ENCODE data around the gene MOV10.

Gene MOV10

GRCh38 chr1:112743174-112744008, 68.9 kb downstream of the MOV10 start:
- DNase-seq, result no peak

DNA sequence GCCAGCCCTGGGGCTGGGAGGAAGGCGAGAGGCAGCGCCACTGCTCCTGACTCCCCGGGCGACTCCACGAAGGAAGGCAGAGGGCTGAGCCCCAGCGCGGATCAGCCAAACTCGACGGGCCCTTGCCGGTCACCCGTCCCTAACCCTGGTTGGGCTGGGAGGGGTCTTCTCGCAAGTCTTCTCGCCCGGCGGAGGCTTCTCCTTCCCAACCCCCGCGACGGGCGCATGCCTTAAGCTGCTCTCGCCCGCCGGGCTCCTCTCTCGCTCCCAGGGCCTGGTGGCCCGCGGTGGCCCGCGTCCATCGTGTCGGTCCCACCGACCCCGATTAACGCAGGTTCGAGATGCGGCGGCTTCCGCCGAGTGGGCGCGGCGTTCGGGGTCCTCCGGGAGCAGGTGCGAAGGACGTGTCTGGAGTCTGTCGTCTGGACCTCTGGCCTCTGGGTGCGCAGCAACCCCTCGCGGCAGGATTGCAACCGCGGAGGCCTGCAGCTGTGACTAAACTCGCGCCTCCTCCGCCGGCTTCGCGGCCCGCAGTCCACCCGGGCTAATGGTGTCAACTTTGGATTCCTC, 69.6 kb downstream of the MOV10 start:
- no peak for DNase-seq

DNA sequence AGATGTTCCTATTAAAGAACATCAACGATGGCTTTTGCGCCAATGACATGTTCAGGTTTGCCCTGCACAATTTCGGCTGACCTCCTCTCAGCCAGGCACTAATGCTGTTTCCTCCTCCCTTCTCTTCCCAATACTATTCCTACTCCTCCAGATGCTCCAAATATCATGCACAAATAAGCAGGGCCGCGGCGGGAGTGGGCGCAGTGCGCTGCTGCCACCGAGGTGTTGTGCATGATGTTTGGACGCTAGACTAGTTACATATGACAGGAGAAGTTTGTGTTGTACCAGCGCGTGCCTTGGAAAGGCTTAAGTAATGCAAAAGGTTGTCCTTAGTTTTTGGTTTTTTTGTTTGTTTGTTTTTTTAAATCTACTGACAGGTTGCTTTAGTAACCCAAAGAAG, 73.9 kb downstream of the MOV10 start:
- no peak for DNase-seq

Data from GF-D8 (cell line).